NCI-H748 (cell line): ENCODE results near the gene TRIL.

Experiments used
- DNase-seq: peaks from one replicate; lab custom pipeline; 2025; ENCODE audit not compliant: unreplicated experiment; lab: John Stamatoyannopoulos, UW

The TRIL gene

DNA sequence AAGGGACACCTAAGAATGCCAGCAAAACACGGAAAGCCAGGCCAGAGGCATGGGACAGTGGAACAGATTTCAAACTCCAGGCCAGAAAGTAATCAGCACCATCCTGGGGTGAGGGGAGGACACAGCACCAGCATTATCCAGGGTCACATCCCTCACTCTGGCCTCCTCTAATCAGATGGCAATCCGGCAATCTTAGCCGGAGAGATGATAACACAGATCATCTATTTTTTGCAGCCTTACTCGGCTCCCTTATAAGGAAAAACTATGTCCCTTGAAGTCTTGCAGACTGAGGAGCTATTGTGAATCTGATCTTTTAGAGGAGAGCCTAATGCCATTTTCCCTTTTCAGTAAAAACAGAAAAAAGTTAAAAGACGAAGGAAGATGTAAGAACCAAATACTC lies 16.5 kb downstream of the TRIL start:
- DNase-seq, result no peak

DNA sequence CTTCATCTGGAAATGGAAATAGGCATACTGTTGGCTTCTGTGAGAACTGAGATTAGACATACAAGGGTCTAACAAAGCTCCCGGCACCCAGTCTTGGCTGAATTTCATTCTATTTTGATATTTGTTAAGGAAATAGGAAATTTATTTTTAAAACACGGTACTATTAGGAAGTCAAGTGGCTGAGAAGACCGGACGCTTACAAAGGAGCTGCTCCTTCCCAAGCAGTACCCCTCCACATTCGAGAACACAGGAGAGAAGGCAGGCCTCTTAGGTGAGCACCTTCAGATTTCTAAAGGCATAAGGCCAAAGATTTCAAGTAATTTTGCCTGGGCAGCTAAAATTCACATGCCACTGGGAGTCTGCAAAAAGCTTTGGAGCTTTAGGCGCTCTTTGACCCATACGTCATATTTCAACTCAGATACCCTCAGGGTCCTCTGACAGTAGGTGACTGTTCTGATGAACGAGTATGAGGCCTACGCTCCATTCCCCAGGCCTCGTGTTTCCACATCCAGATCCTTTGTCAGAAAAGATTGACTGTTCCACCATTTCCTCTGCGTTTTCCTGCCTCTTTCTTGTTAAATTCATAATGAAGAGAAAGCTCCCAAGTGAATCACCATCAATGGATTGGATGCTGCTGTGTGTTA lies 17.3 kb downstream of the TRIL start:
- no peak for DNase-seq

DNA sequence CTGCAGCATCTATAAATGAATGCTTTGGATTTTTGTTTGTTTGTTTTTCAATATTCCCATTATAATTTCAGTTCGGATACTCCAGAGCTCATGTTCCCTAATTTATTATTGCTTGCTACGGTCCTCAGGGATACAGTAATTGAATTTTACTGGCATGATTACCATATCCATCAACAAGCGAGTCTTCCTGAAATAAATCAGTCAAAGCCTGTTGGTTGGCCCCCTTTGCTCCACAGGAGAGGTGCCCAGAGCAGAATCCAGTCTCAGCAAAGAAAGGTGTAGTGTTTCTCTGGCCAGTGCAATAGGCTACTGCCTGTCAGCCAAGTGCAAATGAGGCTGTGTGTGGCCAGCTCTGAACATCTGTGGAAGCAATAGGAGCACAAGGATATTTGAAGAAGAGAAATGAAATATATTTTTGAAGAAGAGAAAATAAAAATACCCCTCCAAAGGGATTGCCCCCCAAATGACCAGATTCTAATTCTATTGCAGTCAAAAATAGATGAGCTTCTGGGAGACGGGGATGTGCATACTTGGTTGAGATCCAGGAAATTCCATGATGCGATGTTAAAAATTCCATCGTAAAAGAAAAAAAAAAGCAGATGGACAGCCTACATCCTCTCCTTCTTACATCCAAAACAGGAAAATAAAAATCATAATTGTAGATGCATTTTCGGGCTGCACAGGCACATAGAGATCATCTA lies 18.1 kb downstream of the TRIL start:
- no peak for DNase-seq

DNA sequence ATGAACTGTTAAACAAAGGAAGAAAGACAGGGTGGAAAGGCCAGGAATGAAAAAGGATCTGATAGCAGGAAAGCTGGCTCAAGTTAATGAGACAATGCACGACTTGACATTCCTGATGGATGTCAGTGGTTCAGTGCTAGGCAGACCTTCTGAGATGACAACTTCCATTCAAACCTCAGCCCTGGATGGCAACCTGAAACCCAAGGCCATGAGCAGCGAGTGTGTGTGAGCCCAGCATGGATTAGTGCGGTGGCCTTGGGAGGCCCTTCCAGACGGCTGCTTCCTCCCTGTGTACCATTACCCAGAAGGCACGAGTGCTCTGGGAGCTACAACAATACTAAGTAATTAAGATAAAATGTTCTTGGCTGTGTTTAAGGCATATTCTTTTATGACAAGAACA lies 18.8 kb downstream of the TRIL start:
- DNase-seq, result no peak

DNA sequence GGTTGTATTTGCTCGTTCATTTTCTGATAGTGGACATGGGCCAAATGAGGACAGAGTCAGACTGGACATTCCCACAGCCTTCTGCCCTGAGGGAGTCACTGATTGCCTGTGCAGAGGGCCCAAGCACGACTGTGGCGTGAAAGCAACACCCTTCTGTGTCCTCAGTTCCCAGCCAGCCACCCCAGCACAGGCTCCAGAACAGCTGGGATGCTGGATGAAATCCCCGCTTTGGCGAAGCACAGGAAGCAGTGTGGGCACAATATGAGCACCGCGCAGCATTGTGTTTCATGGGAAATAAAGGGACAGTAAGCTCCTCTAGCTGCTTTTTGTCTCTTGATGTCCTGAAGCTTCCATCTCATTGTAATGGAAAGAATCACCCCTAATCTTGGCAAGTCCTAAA lies 20.5 kb downstream of the TRIL start:
- no peak for DNase-seq

DNA sequence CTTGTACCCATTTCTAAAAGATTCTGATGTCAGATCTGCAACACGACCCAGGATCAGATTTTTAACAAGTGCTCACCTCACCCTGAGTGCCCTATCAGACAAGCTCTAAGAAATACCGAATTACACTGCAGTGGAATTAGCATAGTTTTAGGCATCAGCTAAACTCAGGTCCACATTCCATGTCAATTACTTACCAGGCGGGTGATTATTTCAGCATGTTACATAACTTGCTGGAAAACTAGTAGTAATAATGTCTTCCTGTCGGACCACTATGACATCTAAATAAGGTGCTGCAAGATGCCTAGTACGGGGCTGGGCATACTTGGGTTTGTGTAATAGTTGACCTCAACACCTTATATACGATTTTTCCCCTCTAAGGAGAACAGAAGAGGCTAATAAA lies 21.0 kb downstream of the TRIL start:
- DNase-seq, result no peak

DNA sequence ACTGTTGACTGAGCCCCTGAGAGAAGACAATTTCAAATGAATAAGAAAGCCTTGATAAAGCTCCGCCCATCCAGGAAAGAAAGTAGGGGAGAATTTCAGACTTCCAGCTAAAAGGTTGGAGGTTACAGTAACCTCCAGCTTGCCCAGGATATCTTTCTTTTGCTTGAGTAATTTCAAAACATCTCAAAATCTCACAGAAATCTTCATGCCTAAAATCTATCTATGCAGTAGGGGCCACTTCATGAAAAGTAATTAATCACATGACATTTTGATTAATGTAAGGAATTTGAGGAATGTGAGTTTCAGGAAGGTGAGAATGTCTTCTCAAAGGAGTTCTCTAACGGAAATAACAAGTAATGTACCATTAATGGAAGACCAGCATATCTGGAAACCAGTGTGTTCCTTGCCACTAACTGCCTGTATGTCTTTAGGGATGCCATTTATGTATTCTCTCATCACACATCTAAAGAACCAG lies 24.2 kb downstream of the TRIL start:
- DNase-seq, result no peak

DNA sequence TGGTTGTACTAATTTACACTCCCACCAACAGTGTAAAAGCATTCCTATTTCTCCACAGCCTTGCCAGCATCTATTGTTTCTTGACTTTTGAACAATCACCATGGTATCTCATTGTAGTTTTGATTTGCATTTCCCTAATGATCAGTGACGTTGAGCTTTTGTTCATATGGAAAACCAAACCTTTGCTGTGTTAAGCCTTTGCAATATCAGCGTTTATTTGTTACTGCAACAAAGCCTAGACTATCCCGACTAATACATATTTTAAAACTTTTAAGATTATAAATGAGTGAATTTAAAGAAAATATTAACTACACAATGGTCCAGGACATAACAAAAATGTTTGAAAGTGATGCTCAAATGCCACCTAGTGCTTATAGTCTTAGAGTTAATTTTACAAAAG lies 26.6 kb downstream of the TRIL start:
- DNase-seq, result no peak

DNA sequence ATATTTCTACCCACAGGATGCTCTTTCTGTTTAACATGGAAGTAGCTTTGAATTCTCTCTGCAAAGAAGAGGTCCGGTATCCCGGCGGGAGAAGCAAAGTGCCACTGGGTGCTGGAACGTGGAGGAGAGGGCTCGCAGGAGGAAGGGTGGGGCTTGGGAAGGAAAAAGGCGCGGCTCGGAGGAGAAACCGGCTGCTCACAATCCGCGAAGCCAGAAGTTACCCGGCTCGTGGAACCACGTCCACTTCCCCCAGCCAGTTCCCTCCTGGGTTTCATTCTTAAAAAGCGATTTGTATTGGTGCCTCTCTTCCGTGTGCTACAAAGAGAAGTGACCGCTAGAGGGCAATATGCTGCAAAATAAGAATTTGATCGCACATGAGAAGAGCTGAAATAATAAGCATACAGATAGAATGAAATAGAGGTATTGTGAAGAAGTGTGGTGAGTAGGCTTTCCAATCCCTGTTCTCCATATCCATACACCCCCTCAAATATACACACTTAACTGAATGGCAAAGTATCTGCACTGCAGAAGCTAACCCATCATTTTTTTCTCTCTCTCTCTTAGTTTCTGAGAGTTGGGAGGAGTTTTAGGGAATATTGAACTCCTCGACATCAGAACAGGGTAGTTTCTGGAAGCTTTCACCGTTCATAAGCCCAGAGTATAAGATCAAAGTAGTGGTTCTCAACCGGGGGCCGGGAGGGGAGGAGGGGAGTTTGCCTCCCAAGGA lies 31.1 kb downstream of the TRIL start:
- peak; percentile 94 for DNase-seq

DNA sequence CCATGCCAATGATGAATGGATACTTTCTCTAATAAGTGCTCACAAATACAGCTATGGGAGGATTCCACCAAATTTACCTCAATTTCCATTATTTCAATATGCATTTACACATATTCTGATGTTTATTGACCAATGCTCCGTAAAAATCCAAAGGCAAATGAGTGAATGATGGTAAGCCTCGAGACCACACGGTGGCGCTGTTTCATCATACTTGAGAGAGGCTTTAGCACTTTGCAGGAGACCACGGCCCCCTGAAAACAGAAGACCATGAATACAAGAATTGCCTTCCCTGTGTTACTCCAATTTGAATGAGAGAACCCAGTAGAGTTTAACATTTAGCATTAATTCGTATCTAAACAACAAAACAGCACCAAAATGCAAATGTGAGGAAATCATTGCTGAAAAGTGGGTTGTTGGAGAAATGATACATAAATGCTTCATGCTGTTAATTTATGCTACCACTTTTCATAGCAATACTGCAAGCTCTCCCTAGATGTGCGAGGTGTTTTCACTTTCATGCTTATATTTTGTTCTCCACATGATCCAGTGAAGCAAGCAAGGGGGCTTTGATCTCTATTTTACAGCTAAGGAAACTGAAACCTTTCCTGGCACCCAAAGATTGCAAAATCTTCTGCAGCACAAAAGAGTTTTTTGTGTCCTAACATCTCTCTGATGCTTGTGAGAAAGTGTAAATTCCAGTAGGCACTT lies 35.4 kb downstream of the TRIL start:
- peak; percentile 91 for DNase-seq

DNA sequence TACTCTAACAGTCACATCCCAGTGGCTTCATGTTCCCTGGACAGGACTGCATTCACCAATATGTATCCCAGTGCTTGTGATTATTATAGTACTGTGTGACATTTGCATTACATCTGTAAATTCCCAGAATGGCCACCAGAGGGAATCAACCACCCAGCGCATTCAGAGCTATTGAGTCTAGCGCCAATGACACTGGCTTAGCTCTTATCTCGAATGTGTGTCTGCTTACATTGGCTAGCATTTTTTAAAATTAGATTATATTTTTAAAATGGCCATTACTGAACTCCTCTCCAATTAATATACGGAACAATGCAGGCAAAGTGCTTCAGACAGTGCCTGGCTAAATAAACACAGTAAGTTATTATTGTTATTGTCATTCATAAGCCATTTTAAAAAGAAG lies 36.3 kb downstream of the TRIL start:
- peak; percentile 87 for DNase-seq

DNA sequence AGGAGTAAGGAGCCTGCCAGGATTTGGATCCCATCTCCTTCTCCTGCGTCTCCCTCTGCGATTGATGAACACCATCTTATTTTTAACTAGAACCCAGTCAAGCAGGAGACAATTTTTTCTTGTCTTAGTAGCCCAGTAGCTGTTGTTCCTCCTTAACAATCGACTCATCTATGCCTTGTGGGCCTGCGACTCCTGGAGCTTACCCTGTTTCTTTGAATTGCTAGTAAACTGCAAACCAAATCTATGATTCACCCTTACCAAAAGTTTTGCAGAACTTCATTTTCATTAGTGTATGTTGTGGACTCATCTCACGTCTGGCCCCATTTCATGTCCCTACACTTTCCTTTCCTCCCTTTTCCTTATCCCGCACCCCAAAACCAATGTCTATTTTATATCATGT lies 37.7 kb downstream of the TRIL start:
- no peak for DNase-seq

DNA sequence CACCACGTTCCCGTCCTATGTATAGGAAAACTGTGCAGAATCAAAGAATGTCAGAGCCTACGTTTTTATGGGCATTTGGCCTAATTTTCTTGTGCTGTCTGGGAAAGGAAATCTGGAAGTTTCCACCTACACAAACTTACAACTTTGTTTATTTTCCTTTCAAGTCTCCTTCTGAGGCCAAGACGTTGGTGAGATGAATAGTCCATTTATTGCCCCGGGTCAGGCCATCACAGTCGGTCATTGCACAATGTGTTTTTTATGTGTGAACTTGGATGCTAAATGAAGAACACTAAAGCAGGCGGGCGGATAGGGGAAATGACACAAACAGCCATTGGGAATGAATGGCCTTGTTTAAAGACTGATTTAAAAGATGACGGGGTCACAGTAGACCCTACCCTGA lies 38.6 kb downstream of the TRIL start:
- no peak for DNase-seq

DNA sequence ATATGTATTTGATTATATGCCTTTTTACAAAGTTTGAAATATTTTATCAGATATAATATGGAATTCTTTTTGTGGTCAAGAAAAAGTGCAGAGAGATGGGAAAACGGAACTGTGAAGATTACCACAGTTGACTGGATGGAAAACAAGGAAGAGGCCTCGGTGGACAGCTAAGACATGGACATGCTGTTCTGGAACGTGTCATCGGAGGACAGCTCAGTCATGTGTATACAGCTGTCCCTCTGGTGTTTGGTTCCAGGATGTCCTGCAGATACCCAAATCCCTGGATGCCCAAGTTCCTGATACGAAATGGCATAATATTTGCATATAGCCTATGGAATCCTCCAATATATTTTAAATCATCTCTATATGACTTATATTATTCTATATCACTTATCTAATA lies 49.4 kb downstream of the TRIL start:
- DNase-seq, result no peak

DNA sequence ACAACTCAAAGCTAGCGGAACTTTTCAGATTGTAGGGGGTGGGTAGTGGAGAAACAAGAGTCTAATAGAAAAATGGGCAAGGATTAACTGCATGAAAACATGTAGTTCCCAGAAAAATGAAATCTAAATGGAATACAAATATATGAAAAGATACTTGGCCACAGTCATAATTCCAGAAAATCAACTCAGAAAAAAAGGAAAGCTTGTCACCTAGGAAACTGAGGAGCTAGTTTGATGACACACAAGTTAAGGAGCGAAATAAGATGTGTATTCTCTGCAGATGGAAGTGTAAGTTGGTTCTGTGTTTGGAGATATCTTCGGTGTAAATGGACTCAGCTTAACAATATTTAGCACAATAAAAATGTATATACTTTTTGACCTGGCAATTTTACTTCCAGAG lies 52.7 kb downstream of the TRIL start:
- DNase-seq, result no peak

DNA sequence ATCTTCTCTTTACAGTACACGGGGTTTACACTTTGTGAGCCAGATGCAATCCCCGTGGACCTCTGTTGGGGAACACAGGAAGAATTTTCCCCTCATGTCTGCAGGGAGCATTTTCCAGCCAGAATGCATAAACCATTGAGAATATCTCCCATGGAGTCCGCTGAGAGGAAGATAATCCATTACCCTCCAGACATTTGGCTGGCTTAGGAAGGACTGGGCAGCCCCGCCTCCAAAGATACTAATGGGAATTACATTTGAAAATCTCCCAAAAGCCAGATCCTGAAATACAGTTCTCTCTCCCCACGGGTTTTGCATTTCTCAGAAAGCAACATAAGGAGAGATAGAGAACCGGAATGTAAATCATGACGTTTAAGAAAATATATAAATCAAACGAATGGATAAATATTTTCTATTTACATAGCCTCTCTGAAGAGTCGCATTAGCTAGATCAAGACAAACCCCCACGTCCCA lies 53.5 kb downstream of the TRIL start:
- DNase-seq, result peak; percentile 29

DNA sequence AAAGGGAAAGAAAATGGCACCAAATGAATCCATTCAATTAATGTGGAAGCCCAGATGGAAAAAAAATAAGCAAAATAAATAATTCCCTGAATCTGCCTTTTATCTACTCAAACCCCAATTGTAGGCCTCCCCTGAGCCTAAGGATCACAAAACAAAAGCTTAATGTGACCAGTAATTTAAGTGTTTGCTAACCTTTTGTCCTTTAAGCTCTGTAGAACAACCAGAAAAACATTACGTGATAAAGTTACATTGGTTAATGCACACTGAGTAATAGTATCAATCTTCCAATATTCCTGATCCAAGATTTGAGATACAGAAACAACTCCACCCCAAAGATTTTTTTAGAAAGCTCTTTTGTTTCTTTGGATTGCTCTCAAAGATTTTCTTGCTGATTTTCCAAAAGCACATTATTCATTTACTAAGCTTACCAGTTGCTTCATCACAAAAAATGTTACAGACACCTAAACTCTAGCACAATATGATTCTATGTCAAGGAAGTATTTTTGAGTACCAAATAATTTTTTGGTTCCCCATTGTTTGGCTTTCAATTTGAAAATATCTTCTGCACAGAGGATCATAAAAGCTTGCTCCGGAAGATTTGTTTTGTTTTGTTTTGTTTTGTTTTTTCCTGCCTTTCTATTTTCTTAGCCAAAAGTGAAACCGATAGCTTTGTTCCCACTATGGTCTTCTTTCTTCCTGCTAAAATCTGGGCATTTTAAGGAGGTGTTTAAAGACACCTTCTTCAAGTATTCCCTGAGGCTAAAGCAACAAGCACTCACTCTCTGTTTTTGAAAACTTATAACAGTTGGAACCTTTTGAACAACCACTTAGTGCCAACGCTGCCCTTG lies 54.2 kb downstream of the TRIL start:
- peak; percentile 79 for DNase-seq
